Measurements from ENCODE around the gene TMIGD1. TPM values are rescaled to one million over a fixed set of nuclear protein-coding genes. Genes with fewer than 3 reads are reported as not detected.

TMIGD1 gene
- total RNA-seq, 2 experiments from 2014 or later: not detected

- Mint-ChIP-seq H3K4me1 (ENCODE audit: low read depth) (peaks cover 5% of the 10 kb centered on the region), H3K9me3 (peaks cover 7% of the 10 kb centered on the region), H3K36me3 (ENCODE audit: low read depth) (no peaks in the 10 kb centered on the region), H3K27me3 (no peaks in the 10 kb centered on the region), H3K4me3 (no peak overlapping the region), H3K27ac (no peak overlapping the region)
- intact Hi-C loops (cut with micrococcal nuclease): no loop called here
- DNase-seq (no peak), ATAC-seq (no peak)
- ChIA-PET POLR2A (interaction anchor here (2.3 kb wide), 1 partner anchor 13 kb away, joined by 9 read pairs; the partner anchor contains the start of gene BLMH), CTCF (interaction anchor here (1.1 to 1.4 kb wide), 2 partner anchors 14 to 30 kb away, joined by 3 read pairs; no protein-coding TSS in a partner anchor)
- TF ChIP-seq CTCF (IDR thresholded peaks at IDR 0.05): no peak
Measured at GRCh38 chr17:30304778-30305177, 29.1 kb downstream of the TMIGD1 start.

DNA sequence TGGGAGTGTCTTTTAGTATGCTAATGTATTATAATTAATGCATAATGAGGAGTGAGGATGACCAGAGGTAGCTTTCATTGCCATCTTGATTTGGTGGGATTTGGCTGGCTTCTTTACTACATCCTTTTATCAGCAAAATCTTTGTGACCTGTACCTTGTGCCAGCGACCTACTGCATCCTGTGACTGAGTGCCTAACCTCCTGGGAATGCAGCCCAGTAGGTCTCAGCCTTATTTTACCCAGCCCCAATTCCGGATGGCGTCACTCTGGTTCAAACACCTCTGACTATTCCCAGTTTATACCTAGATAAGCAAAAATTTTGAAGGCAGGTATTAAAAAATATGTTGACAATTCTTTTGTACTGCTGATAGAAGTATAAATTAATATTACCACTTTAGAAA, 31.6 kb downstream of the TMIGD1 start:
- POLR2A ChIA-PET: no interaction called here
- CTCF ChIA-PET: no interaction called here
- intact Hi-C loops (cut with micrococcal nuclease): no loop called here

GRCh38 chr17:30300818-30301217, 33.0 kb downstream of the TMIGD1 start:
- Mint-ChIP-seq H3K27me3 (no peaks in the 10 kb centered on the region), H3K9me3 (peaks cover 7% of the 10 kb centered on the region), H3K36me3 (ENCODE audit: low read depth) (no peaks in the 10 kb centered on the region), H3K27ac (no peak overlapping the region), H3K4me1 (ENCODE audit: low read depth) (peaks cover 5% of the 10 kb centered on the region), H3K4me3 (no peak overlapping the region)
- intact Hi-C loops (cut with micrococcal nuclease): no loop called here
- ChIA-PET POLR2A (no interaction called here), CTCF (interaction anchor here (1.0 to 1.4 kb wide), 2 partner anchors 36 to 38 kb away, joined by 3 to 6 read pairs; no protein-coding TSS in a partner anchor)
- ATAC-seq: no peak
- no peak for DNase-seq
- TF ChIP-seq CTCF (IDR thresholded peaks at IDR 0.05): no peak

More for the DNA sequence above, 31.6 kb downstream of the TMIGD1 start:
- Mint-ChIP-seq H3K27me3 (no peaks in the 10 kb centered on the region), H3K27ac (no peak overlapping the region), H3K9me3 (peaks cover 7% of the 10 kb centered on the region), H3K4me3 (no peak overlapping the region), H3K4me1 (ENCODE audit: low read depth) (peaks cover 5% of the 10 kb centered on the region), H3K36me3 (ENCODE audit: low read depth) (no peaks in the 10 kb centered on the region)
- ATAC-seq (no peak), DNase-seq (no peak)
- no peak for TF ChIP-seq CTCF (IDR thresholded peaks at IDR 0.05)

GRCh38 chr17:30299000-30299399, 34.9 kb downstream of the TMIGD1 start:
- Mint-ChIP-seq H3K4me3 (no peak overlapping the region), H3K27me3 (no peaks in the 10 kb centered on the region), H3K9me3 (peaks cover 7% of the 10 kb centered on the region), H3K36me3 (ENCODE audit: low read depth) (no peaks in the 10 kb centered on the region), H3K27ac (no peak overlapping the region), H3K4me1 (ENCODE audit: low read depth) (peaks cover 5% of the 10 kb centered on the region)
- ChIA-PET CTCF (interaction anchor here (1.0 to 1.1 kb wide), 2 partner anchors 8 to 9 kb away, joined by 3 to 4 read pairs; no protein-coding TSS in a partner anchor), POLR2A (no interaction called here)
- intact Hi-C loops (cut with micrococcal nuclease): no loop called here
- DNase-seq (no peak), ATAC-seq (no peak)
- peak; percentile 24 for TF ChIP-seq CTCF (IDR thresholded peaks at IDR 0.05)

- no peak for TF ChIP-seq CTCF (IDR thresholded peaks at IDR 0.05)
- intact Hi-C loops (cut with micrococcal nuclease): no loop called here
- no peak overlapping the region for H3K27ac Mint-ChIP-seq
- no peaks in the 10 kb centered on the region for H3K36me3 Mint-ChIP-seq (ENCODE audit: low read depth)
- DNase-seq: no peak
- ChIA-PET POLR2A (interaction anchor here (0.6 kb wide), 1 partner anchor 252 kb away, joined by 3 read pairs; no protein-coding TSS in a partner anchor), CTCF (no interaction called here)
- H3K4me1 Mint-ChIP-seq (ENCODE audit: low read depth): peaks cover 5% of the 10 kb centered on the region
- H3K27me3 Mint-ChIP-seq: no peaks in the 10 kb centered on the region
- H3K4me3 Mint-ChIP-seq: no peak overlapping the region
- peaks cover 7% of the 10 kb centered on the region for H3K9me3 Mint-ChIP-seq
- no peak for ATAC-seq
Measured at GRCh38 chr17:30297715-30298114, 36.1 kb downstream of the TMIGD1 start.

Data from activated CD8-positive, alpha-beta T cell treated with anti-CD3 and anti-CD28 coated beads for 36 hours (primary cell).